ENCODE data around the gene CC2D1B.

Gene CC2D1B

DNA sequence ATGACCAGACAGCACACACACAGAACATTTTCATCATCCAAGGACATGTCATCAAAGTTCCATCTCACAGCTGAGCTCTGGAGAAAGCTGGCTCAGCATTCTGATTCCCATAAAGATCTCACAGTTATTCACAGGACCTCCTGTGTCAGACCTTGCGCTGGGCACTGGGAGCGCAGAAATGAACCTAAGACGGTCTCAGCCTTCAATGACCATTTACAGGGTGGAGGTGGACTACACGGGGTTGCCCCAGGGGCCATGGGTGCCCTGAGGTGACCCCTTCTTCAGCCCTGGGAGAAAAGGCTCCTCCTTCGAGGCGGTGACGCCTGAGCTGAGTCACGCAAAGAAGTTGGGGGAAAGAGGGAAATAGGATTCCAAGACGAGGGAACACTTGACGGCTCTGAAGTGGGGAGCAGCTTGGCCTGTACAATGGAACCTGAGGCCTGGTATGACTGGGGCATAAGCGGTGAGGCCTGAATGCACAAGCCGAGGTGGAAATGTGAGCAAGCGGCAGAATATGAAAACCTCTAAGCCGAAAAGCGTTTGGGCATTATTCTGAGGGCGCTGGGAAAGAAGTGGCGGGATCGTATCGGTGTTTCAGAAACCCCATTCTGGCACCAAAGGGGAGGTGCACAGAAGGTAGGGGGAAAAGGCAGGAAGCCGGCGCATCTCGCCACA lies 797 bp downstream of the CC2D1B start:
- peaks cover 36 to 48% (median 41%) of the 10 kb centered on the region in 11 experiments for H3K36me3 ChIP-seq
- H4K20me1 ChIP-seq: peaks cover 0 to 40% (median 21%) of the 10 kb centered on the region in 11 experiments; a peak in 15 of 22 replicates
- H3K4me3 ChIP-seq: peak overlapping the region; percentile 78 to 98 (median 90)
- H3K9me3 ChIP-seq (replicated peaks in 1 of 11): no peaks in the 10 kb centered on the region
- peaks cover 21 to 35% (median 33%) of the 10 kb centered on the region in 10 experiments for H3K4me1 ChIP-seq
- no peak for TF ChIP-seq Cebpa-rat (IDR thresholded peaks at IDR 0.05)
- peak overlapping the region; percentile 82 to 99 (median 90) for H3K4me2 ChIP-seq
- H3K9ac ChIP-seq: peak overlapping the region; percentile 92 to 99 (median 97)
- H3K27ac ChIP-seq: peak overlapping the region; percentile 90 to 98 (median 95)
- H3K27me3 ChIP-seq: peaks cover 0 to 18% (median 10%) of the 10 kb centered on the region in 11 experiments; a peak in 12 of 22 replicates

DNA sequence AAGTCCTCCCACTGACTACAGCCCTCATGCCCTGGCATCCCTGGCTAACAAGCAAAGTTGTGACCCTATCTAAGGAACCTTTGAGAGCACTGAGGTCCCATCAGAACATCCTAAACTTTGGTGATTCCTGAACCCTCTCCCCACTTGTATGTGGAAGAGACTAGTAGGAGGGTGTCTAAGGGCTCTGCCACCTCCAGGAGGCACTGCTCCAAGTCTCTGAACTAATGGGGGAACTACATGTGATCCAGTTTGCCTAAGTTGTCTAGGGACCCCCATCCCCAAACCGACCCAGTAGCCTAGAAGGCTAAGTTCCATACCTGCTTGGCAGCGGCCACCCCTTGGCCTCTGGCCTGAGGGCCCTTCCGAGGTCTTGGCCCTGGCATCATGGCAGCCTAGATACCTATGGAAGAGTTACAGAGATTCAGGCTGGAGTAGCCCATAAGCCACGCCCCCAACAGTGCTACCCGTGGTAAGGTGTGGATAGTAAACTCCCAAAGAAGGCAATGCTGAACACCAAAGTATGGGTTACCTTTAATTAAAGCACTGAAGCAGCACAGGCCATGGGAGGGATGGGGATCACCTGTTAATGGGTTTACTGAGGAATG lies 1.7 kb downstream of the CC2D1B start:
- no peak for TF ChIP-seq Cebpa-rat (IDR thresholded peaks at IDR 0.05)
- Histone ChIP-seq H4K20me1 (peaks cover 0 to 49% (median 28%) of the 10 kb centered on the region in 11 experiments; a peak in 16 of 22 replicates), H3K36me3 (peaks cover 45 to 52% (median 49%) of the 10 kb centered on the region in 11 experiments), H3K4me1 (peaks cover 21 to 35% (median 33%) of the 10 kb centered on the region in 10 experiments), H3K9me3 (replicated peaks in 1 of 11) (no peaks in the 10 kb centered on the region), H3K27me3 (peaks cover 0 to 18% (median 10%) of the 10 kb centered on the region in 11 experiments; a peak in 12 of 22 replicates), H3K9ac (peak overlapping the region in 10 of 11 experiments; percentile 92 to 99 (median 97); a peak in 16 of 22 replicates), H3K27ac (peak overlapping the region in 5 of 11 experiments; percentile 94 to 98 (median 95); a peak in 7 of 22 replicates), H3K4me3 (peak overlapping the region; percentile 78 to 98 (median 90); a peak in 13 of 20 replicates), H3K4me2 (peak overlapping the region; percentile 82 to 99 (median 90))

DNA sequence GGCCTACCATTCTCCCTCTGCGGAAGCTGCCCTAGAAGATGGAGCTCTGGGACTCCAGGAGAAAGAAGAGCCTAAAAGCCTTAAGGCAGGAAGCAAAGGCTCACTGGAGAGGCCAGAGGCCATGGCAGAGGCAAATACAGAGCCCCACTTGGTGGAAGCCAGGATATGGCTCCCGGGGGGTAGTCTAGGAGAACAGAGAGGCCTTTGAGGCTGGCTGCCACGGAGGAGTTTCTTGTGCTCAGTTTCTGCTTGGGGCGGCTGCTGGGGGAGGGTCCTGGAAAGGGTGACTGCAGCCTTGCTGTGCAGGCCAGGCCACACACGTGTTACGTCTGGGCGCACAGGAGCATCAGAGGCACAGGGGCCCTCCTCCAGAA lies 5.4 kb downstream of the CC2D1B start:
- H3K4me3 ChIP-seq: no peak overlapping the region
- peaks cover 0 to 82% (median 46%) of the 10 kb centered on the region in 11 experiments; a peak in 17 of 22 replicates for H4K20me1 ChIP-seq
- H3K9me3 ChIP-seq (replicated peaks in 1 of 11): no peaks in the 10 kb centered on the region
- H3K27ac ChIP-seq: no peak overlapping the region
- TF ChIP-seq Cebpa-rat (IDR thresholded peaks at IDR 0.05): no peak
- no peaks in the 10 kb centered on the region for H3K27me3 ChIP-seq
- no peak overlapping the region for H3K9ac ChIP-seq
- H3K36me3 ChIP-seq: peaks cover 83 to 89% (median 87%) of the 10 kb centered on the region in 11 experiments
- H3K4me2 ChIP-seq: no peak overlapping the region
- peaks cover 13 to 18% (median 14%) of the 10 kb centered on the region in 10 experiments for H3K4me1 ChIP-seq

DNA sequence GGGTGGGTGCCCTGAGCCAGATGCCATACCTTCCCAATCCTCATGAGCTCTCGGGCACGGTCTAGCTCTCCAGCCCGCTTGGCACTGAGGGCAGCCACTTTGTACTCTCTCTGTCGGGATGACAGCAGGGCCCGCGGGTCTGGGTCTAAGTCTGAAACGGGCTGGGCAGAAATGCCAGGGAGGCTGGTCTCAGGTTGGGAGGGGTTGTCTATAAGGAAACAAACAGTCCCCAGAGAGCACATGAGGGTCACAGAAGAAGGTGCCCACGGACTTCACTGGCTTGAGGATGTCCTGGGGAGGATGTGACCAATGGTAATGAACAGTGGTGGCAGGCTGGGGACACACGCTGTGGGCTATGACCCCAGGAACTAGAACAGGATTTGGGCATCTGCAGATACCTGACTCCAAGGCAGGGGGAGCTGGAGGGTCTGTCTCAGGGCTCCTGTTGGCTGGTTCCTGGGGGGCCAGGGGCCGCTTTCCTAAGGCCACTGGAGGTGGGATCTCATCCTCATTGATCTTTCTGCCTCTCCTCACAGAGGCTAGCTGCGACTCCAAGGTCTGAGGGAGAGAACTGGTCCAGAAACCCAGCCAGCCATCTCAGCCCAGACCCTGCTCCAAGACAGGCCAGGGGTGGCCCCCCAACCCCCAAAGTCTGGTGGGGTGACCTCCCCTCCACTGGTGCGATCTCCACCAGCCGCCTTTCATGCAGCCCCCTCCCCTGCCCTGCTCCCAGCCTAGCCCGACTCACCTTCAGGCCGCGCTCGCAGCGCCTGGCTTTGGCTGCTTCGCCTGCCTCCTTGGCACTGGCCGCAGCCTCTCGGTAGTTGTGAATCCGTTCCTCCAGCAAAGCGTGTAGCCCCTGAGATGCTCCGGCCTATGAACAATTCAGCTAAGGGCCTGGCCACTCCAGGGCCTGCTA lies 6.1 kb downstream of the CC2D1B start:
- H3K4me2 ChIP-seq: no peak overlapping the region
- H3K27me3 ChIP-seq: no peaks in the 10 kb centered on the region
- H3K27ac ChIP-seq: no peak overlapping the region
- H3K9me3 ChIP-seq (replicated peaks in 1 of 11): no peaks in the 10 kb centered on the region
- TF ChIP-seq Cebpa-rat (IDR thresholded peaks at IDR 0.05): no peak
- no peak overlapping the region for H3K9ac ChIP-seq
- H4K20me1 ChIP-seq: peaks cover 0 to 88% (median 52%) of the 10 kb centered on the region in 11 experiments; a peak in 17 of 22 replicates
- H3K4me3 ChIP-seq: no peak overlapping the region
- peaks cover 89 to 96% (median 93%) of the 10 kb centered on the region in 11 experiments for H3K36me3 ChIP-seq
- H3K4me1 ChIP-seq: peaks cover 8 to 17% (median 10%) of the 10 kb centered on the region in 10 experiments

DNA sequence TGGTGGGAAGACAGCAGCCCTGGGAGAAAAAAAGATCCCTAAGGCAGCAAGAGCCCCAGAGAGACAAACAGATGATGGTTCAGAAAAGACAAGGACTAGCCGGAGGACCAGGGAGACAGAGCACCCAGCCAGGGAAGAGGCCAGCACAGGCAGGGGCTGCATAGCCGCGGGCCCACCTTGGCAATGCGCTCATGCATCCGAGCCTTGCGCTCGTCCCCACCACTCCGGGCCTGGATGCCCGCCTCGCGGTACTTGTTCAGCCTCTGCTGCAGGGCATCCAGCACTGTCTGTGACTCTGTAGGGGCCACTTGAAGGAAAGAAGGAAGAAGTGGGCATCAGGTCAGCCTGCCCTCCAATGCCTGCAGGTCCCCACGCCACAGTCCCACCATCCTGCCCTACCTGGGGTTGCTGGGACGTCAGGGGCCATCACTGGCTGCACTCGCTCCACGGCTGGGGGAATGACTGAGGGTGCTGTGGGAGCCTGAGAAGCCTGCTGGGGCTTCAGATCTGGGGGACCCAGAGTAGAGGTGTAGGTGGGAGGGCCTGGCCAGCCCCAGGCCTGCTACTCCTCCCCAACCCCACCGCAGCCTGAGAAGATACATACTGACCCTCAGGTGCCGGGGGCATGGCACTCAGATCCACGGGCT lies 7.0 kb downstream of the CC2D1B start:
- Histone ChIP-seq H3K4me2 (no peak overlapping the region), H3K36me3 (peaks cover 96 to 100% (median 98%) of the 10 kb centered on the region in 11 experiments), H3K9me3 (replicated peaks in 1 of 11) (no peaks in the 10 kb centered on the region), H3K27me3 (no peaks in the 10 kb centered on the region), H3K4me1 (peaks cover 0 to 7% (median under 1%) of the 10 kb centered on the region in 10 experiments; a peak in 8 of 20 replicates), H4K20me1 (peaks cover 0 to 90% (median 55%) of the 10 kb centered on the region in 11 experiments; a peak in 17 of 22 replicates), H3K4me3 (no peak overlapping the region), H3K27ac (no peak overlapping the region), H3K9ac (no peak overlapping the region)
- TF ChIP-seq Cebpa-rat (IDR thresholded peaks at IDR 0.05): no peak

DNA sequence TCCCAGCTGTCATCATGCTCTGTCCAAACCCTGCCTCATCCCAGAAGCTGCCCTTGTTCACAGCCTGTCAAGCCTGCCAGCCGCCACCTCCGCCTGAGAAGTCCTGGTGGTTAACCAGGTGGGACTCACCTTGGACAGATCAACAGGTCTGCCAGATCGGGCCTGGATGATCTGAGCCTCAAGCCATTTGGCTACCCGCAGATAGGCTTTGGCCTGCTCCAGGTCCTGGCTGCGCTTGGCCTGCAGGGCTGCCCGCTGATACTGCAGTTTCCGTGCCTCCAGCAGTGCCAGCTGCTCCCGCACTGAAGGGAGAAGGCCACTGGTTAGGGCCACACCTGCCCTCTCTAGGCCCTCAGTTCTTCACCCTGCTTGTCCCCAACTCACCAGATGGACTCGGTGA lies 8.6 kb downstream of the CC2D1B start:
- no peak overlapping the region for H3K9ac ChIP-seq

DNA sequence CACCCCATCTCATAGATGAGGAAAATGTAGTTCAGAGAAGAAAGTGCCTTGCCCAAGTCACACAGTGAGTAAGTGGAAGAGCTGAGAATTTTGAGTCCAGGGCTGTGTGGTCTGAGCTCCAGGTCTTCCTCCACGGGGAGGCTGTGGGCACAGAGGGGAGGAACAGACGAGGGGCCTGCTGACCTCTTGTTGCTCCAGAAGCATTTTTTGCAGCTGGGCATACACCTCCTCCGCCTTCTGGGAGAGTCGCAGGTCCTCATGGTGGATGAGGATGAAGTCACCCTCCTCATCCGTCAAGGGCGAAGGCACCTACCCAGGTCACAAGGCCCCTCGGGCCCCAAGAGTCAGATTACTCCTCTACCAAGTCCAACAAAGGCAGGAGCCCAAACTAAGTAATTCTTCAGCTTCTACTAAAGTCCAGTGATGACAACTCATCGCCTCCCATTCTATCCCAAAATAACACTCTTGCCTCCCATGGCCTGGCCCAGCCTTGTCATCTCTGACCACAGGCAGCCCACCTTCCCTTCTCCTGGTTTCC lies 9.1 kb downstream of the CC2D1B start:
- TF ChIP-seq Cebpa-rat (IDR thresholded peaks at IDR 0.05): no peak
- Histone ChIP-seq H3K9ac (no peak overlapping the region), H3K4me2 (no peak overlapping the region), H4K20me1 (peaks cover 0 to 97% (median 48%) of the 10 kb centered on the region in 11 experiments; a peak in 16 of 22 replicates), H3K9me3 (replicated peaks in 1 of 11) (no peaks in the 10 kb centered on the region), H3K27ac (no peak overlapping the region), H3K4me3 (no peak overlapping the region), H3K36me3 (peaks cover 99 to 100% (median 100%) of the 10 kb centered on the region in 11 experiments), H3K27me3 (no peaks in the 10 kb centered on the region), H3K4me1 (no peaks in the 10 kb centered on the region)

More for the DNA sequence above, 8.6 kb downstream of the CC2D1B start:
- H3K27ac ChIP-seq: no peak overlapping the region
- no peaks in the 10 kb centered on the region for H3K9me3 ChIP-seq (replicated peaks in 1 of 11)
- no peak for TF ChIP-seq Cebpa-rat (IDR thresholded peaks at IDR 0.05)
- H3K4me2 ChIP-seq: no peak overlapping the region
- H3K36me3 ChIP-seq: peaks cover 100% of the 10 kb centered on the region in 11 experiments
- H4K20me1 ChIP-seq: peaks cover 0 to 100% (median 53%) of the 10 kb centered on the region in 11 experiments; a peak in 17 of 22 replicates
- H3K4me3 ChIP-seq: no peak overlapping the region
- peaks cover 0 to 2% (median 0%) of the 10 kb centered on the region in 10 experiments; a peak in 1 of 20 replicates for H3K4me1 ChIP-seq
- H3K27me3 ChIP-seq: no peaks in the 10 kb centered on the region
